DND-41 (cell line): ENCODE data around the gene SDK2.

Experiments used
- EZH2 ChIP-seq: IDR thresholded peaks from 3 replicates; pipeline ENCODE4 v1.6.1; 2012; ENCODE audit warnings: borderline replicate concordance, low read depth, mild to moderate bottlenecking, moderate library complexity, low read length, inconsistent platforms; ENCODE audit not compliant: severe bottlenecking
- TF ChIP-seq, protein P1 (sequence below): IDR thresholded peaks from 2 replicates; pipeline ENCODE4 v1.5.1; 2012; ENCODE audit warnings: borderline replicate concordance, low read length, moderate library complexity, mild to moderate bottlenecking; ENCODE audit not compliant: poor library complexity, severe bottlenecking; ENCODE audit errors: extremely low read depth

DNA sequence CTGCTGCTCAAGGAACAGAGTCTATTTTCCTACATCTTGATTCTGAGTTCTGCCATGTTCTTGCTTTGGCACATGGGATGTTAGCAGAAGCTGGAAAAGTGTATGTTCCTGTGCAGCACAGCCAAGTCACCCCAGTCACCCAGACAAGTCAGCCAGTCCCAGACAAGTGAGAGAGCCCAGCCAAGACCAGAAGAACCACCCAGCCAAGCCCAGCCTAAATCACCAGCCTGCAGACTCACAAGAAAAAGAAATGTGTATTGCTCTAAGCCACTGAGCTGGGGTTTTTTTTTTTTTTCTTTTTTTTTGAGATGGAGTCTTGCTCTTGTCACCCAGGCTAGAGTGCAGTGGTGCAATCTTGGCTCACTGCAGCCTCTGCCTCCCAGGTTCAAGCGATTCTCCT, 191.2 kb downstream of the SDK2 start:
- TF ChIP-seq EZH2, result no peak
- TF ChIP-seq, protein P1, sequence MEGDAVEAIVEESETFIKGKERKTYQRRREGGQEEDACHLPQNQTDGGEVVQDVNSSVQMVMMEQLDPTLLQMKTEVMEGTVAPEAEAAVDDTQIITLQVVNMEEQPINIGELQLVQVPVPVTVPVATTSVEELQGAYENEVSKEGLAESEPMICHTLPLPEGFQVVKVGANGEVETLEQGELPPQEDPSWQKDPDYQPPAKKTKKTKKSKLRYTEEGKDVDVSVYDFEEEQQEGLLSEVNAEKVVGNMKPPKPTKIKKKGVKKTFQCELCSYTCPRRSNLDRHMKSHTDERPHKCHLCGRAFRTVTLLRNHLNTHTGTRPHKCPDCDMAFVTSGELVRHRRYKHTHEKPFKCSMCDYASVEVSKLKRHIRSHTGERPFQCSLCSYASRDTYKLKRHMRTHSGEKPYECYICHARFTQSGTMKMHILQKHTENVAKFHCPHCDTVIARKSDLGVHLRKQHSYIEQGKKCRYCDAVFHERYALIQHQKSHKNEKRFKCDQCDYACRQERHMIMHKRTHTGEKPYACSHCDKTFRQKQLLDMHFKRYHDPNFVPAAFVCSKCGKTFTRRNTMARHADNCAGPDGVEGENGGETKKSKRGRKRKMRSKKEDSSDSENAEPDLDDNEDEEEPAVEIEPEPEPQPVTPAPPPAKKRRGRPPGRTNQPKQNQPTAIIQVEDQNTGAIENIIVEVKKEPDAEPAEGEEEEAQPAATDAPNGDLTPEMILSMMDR, result no peak
